GM19468 (cell line): ENCODE measurements around the gene JDP2.

Source experiments
- ATAC-seq: cut with Tn5 transposase; IDR thresholded peaks from one replicate; pipeline ENCODE4 v1.9.1; 2021; ENCODE audit warnings: mild to moderate bottlenecking, moderate library complexity, moderate number of reproducible peaks; ENCODE audit not compliant: unreplicated experiment; ENCODE audit errors: extremely low read depth

The JDP2 gene

GRCh38 chr14:75434138-75434889 is 6.5 kb downstream of the JDP2 start:
- no peak for ATAC-seq

- no peak for ATAC-seq
These were observed 7.0 kb downstream of the JDP2 start for GRCh38 chr14:75434890-75435248.

DNA sequence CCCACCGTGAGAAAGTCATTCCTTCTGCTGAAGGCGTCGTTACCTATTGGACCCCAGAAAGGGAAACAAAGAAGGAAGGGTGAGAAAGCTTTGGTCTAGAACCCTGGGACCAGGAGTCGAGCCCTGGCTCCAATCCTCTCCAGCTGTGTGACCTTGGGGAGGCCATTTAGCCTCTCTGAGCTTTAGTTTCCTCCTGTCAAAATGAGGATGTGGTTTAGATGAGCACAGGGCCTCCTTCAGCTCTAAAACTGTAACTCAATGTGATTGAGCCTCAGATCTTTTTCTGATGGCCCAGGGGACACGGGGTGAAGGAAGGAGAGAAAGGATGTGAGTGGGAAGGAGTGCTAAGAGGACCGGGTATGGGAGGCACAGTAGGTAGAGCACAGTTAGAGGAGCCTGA is 7.7 kb downstream of the JDP2 start:
- ATAC-seq: no peak

- no peak for ATAC-seq
These were observed 9.7 kb downstream of the JDP2 start for GRCh38 chr14:75437201-75438143.

DNA sequence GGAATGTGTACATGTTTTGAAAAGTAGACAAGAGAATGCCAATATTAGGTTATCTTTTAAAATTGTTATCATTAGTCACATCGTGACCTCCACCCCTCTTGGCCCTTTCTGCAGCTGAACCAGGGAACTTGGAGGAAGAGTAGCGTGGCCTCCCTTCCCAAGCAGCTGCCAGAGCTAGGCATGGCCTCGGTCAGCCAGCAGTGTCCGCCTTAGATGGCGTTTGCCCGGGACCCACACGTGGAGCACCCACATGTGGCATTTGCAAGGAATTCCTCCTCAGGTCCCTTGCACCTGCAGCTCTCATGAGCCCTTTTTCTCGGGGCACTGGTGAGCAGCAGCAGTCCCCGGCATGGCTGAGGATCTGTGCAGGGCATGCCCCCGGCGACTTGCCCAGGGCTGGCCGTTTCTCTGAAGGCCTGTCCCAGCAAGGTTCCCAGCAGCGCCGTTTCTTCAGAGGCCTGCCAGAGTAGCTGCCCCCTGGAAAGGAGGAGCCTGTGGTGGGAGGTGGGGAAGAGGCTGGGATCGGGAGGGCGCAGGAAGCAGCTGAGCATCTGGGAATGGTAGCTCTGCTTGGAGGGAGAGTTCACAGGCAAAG is 10.8 kb downstream of the JDP2 start:
- no peak for ATAC-seq

DNA sequence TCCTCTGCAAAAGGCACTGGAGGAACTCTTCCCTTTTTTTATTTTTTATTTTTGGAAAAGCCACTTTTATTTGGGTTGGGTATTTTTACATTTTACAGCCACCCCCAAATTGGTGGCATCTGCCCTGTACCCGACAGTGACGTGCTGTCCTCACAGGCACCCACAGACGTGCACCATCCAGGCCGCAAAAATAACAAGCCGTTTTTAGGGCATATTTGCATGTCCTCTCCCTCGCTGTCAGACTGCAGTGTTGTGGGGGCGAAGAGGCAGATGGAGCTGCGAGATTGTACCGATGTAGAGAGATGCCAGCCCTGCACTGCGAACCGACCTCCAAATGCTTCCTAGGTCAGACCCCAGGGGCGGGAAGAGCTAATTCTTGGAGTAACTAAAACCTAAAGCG is 12.2 kb downstream of the JDP2 start:
- ATAC-seq: no peak

GRCh38 chr14:75440733-75441477 is 13.1 kb downstream of the JDP2 start:
- no peak for ATAC-seq

- ATAC-seq: no peak
These were observed 13.9 kb downstream of the JDP2 start for GRCh38 chr14:75441728-75442127.

DNA sequence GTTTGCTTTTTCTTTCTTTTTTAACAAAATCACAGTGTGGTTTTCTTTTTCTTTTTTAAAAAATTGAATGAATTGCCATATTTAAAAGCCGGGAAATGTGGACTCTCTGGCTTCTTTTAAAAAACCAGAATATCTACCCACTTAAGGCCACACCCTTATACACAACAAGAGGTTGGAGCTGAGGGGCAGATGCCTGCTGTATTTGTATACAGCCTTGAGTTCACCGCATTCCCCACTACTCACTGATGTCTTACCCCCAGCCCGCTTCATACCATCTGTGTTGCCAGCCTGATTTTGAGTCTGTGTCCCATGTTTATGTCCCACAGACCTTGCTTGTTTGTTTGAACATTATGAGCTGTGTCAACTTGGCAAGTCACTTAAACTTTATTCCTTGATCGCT is 14.3 kb downstream of the JDP2 start:
- no peak for ATAC-seq

DNA sequence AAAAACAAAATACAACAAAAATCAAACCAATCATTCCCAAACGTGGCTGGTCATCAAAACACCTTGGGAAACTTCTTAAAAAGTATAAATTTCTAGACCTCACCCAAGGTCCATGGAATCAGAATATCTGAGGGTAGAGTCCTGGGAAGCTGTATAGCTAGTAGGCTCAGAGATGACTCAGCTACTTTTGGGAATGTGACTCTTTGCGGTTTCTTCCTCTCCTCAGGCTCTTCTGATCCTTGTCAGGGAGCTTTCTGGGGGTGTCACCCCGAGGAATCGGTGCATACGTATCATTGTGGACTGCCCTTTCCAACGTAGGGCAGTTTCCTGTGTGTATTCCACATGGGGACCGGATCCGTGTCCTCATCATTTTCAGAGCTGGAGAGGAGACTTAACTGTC is 14.8 kb downstream of the JDP2 start:
- ATAC-seq: no peak

DNA sequence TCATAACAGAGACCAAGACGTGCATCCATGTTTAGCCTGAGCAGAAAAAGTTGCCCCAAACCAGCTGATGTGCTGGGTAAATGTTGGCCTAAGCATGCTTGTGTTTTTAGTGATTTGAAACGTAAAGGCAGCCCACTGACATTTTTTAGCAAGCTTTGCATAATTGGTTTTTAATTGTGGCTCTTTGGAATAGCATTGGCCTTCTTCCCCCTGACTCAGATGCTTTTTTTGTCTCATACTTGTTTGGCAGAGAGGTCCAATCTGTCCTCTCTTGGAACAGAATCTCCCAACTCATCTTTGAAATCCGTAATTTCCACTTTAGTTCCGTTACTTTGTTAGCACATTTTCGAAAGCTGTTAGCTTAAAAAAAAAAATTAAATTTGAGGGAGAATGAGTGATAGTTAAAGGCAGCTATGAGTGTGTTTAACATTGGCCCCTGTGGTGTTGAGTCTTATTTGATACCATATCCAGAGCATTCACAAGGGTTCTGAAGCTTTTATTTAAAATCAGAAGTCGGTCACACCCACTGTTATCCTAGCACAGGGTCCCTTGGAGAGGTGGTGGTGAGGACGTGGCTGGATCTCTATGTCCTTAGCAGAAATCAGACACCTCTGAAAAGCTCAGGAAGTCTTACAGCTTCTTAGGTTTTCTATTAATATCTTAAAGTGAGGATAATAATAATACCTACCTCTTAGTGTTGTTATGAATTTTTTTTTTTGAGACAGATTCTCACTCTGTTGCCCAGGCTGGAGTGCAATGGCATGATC is 15.6 kb downstream of the JDP2 start:
- no peak for ATAC-seq

GRCh38 chr14:75445236-75445635 is 17.4 kb downstream of the JDP2 start:
- ATAC-seq: no peak

DNA sequence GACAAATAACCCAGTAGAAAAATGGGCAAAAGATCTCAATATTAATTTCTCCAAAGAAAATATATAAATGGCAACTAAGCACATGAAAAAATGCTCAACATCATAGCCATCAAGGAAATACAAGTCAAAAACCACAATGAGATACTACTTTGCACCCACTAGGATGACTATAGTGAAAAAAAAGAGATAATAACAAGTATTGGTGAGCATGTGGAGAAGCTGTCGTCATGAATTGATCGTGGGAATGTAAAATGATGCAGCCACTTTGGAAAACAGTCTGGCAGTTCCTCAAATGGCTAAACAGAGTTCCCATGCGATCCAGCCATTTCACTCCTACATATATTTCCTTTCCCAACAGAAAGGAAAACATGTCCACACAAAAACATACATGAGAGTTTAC is 18.1 kb downstream of the JDP2 start:
- ATAC-seq: no peak

DNA sequence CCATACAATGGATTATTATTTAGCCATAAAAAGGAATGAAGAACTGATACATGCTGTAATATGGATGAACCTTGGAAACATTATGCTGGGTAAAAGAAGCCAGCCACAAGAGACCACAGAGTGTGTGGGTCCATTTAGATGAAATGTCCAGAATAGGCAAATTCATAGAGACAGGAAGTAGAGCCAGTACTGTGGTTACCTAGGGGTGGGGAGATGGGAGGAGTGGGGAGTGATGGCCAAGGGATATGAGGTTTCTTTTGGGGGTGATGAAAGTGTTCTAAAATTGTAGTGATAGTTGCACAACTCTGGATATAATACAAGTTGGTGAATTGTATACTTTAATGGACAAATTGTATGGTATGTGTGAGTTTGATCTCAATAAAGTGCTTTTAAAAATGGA is 18.6 kb downstream of the JDP2 start:
- ATAC-seq: no peak

DNA sequence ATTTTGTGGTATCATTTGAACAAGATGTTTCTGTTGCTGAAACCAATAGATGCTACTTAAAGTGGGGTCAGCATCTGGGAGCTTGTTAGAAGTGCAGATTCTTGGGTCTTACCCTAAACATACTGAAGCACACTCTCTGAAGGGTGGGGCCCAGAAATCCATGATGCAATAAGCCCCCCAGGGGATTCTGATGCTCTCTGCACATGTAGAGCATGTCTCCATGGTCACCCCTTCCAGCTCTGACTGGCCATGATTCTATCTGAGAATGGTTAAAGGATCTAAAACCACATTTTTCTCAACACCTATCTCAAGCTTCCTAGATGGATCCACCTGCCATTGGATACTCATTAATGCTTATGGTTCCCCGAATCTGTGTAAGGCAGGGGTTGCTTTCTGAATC is 20.4 kb downstream of the JDP2 start:
- ATAC-seq: no peak

DNA sequence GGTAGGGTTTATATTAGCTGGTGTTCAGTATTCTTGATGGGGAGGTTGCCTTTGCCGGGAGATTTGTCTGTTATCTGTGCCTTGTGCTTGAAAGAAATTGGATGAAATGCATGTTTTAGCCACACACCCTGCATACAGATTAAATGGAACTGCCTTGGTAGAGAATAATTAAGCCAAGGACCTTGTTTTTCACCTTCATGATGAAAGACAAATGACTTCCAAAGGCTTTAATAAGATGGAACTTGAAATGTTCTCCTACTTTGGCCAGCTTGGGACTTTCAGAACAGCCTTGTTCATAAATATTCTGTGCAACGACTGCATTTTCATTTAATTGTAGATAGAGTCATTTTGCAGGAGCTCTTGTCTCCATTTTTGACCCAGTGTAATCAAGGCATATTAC is 21.2 kb downstream of the JDP2 start:
- no peak for ATAC-seq

- ATAC-seq: no peak
These were observed 21.9 kb downstream of the JDP2 start for GRCh38 chr14:75449696-75450095.

DNA sequence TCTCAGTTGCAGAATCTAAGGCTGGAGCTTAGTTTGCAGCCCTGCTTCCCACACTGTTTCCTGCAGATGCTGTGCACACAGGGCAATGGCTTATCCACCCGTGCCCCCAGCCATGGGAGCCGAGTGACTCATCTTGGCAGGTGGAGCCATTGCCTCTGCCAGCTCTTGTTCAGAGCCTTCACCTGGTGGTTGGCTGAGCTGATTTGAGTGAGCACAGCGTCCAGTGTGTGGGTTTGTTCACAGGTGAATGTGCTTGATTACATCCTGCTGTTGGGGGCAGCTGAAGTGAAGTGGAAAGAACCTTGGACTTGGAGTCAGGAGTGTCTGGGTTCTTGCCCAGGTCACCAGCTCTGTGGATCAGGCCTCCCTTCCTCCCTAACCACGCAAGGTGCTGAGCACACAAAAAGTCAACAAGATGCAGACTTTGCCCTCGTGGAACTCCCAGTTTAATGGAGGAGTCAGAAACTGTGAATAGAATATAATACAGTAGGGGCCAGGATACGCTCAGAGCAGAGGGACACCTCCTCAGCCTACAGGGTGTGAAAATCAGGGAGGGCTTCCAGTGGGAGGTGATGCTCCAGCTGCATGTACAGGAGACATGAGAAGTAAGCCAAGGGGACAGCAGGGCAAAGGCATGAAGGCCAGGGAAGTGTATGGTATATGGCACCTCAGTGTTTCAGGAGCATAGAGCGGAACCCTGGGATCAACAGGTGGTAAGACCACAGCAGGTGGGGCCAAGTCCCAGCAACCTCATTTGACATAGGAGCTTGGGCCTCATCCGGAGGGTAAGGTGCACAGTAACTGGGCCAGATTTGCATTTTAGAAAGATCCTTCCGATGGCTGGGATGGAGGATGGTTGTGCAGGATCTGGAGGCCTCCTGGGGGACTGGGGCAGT is 22.8 kb downstream of the JDP2 start:
- no peak for ATAC-seq

DNA sequence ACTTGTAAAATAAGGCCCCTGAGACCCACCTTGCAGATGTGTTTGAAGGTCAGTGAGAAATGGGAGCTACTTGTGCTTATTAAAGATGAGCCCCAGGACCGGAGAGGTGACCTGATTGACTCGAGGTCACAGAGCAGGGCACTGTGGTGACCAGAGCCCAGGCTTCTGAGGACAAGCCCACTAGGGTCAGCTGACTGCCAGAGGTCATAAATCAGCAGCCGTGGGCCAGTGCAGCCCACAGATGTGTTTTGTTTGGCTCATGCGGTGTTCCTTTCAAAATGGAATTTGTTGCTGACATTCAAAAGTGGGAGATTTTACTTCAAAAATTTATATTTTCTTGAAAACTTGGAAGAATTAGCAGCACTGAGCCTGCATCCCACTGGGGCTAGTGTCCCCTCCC is 24.5 kb downstream of the JDP2 start:
- ATAC-seq: no peak
